ENCODE measurements around the gene C1orf174. TPM values are rescaled to one million over a fixed set of nuclear protein-coding genes. Genes with fewer than 3 reads are reported as not detected.

C1orf174 gene
- total RNA-seq, 4 donors from 2014 or later, result 27.3 to 36.6 (median 32.7) TPM

- DNase-seq, result no peak
- no peak overlapping the region for H3K27ac ChIP-seq
- no peaks in the 10 kb centered on the region for H3K27me3 ChIP-seq
- no peaks in the 10 kb centered on the region for H3K4me1 ChIP-seq
- intact Hi-C loops (cut with DNase I), result no loop called here
- no peaks in the 10 kb centered on the region for H3K9me3 ChIP-seq
- WGBS, 2 donors, result 58 to 64% methylated on average over 13 of the region's 13 CpGs
- no peak overlapping the region for H3K4me3 ChIP-seq (replicated peaks in 1 of 3)
- TF ChIP-seq CTCF (IDR thresholded peaks at IDR 0.05) (no peak), POLR2A (IDR thresholded peaks at IDR 0.05) (no peak)
- no peaks in the 10 kb centered on the region for H3K36me3 ChIP-seq
These were observed 44.6 kb upstream of the C1orf174 start for GRCh38 chr1:3944578-3945125.

DNA sequence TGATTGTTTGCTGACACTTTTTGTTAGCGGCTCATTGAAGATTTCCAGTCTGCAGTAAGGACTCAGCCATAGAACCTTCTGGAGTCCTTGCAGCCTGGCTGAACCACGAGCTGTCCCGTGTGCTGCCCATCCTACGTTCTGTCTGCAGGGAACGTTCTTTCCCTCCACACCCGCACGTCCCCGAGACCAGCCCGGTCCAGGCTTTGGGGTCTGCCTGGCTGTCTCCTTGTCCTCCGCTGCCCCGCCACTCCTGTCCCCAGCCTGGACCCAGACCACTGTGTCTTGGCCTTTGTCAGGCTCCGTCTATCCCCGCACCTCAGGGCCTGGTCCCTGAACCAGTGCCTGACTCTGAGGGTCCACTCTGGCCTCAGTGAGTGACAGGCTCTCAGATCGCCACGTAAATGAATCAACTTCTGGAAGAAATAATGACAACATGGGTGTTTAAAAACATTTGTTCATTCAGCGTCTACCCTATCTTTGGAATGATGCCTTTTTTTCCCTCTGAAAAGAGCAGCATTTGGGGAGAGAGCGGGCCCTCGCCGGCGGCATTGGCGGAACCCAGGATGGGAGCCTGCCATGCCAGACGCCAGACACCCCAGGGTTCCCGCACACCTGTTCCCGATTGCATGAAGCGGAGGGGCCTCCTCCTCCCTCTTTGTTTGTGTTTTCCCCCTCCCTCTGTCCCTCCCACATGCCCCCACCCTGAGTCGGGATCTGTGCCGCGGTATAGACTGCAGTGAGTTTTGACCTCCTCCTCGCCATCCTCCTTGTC lies 43.9 kb upstream of the C1orf174 start:
- no peaks in the 10 kb centered on the region for H3K4me1 ChIP-seq
- TF ChIP-seq POLR2A (IDR thresholded peaks at IDR 0.05) (no peak), CTCF (IDR thresholded peaks at IDR 0.05) (no peak)
- no peaks in the 10 kb centered on the region for H3K27me3 ChIP-seq
- H3K9me3 ChIP-seq, result no peaks in the 10 kb centered on the region
- no peak overlapping the region for H3K4me3 ChIP-seq (replicated peaks in 1 of 3)
- WGBS, 2 donors, result 79 to 81% methylated on average over 29 of the region's 29 CpGs
- no peak for DNase-seq
- H3K36me3 ChIP-seq, result no peaks in the 10 kb centered on the region
- intact Hi-C loops (cut with DNase I), result no loop called here
- no peak overlapping the region for H3K27ac ChIP-seq

DNA sequence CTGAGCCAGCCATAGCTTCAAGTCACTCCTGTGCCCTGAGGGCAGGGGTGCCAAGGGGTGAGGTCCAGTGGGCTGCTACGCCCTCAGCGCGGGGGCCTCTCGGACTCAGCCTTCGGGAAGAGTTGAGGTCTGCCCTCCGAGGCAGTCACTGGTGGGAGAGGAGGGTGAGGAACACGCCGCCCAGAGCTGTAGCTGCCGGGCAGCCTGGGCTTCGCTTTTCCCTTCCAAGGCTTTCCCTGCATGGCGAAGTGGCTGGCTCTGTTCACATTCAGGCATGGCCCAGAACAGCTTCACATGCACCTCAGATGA lies 43.0 kb upstream of the C1orf174 start:
- no peak overlapping the region for H3K27ac ChIP-seq
- H3K36me3 ChIP-seq, result no peaks in the 10 kb centered on the region
- no peak overlapping the region for H3K4me3 ChIP-seq (replicated peaks in 1 of 3)
- H3K9me3 ChIP-seq, result no peaks in the 10 kb centered on the region
- TF ChIP-seq CTCF (IDR thresholded peaks at IDR 0.05) (no peak), POLR2A (IDR thresholded peaks at IDR 0.05) (no peak)
- intact Hi-C loops (cut with DNase I), result no loop called here
- no peaks in the 10 kb centered on the region for H3K27me3 ChIP-seq
- no peak for DNase-seq
- H3K4me1 ChIP-seq, result no peaks in the 10 kb centered on the region
- WGBS, 2 donors, result 83 to 84% methylated on average over 6 to 11 of the region's 11 CpGs

DNA sequence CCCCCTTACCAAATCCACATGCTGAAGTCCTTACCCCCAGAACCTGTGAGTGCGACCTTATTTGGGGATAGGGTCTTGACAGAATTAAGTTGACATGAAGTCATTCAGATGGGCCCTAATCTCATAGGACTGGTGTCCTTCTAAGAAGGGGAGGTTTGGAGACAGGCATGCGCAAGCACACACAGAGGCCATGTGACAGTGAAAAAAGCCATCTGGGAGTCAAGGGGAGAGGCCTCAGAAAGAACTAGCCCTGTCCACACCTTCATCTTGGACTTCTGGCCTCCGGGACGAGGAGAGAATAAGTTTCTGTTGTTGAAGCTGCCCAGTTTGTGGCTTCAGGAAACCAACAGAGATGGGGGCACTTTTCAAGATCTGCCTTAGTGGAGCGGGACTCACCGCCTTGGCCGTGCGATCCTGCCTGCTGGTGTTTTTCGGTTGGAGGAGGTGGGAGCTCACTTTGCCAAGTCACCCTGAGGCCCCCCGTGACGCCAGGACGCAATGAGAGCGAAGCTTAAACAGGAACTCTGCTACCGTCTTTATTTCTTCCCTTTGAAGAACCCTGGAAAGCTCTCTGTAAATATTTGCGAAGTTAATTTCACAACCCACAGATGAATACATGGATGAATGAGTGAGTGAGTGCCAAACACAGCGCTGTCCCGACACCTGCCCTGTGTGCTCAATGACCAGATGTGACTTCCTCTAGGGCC lies 42.5 kb upstream of the C1orf174 start:
- H3K9me3 ChIP-seq, result no peaks in the 10 kb centered on the region
- no peak for DNase-seq
- 77 to 79% methylated on average over 15 to 17 of the region's 17 CpGs for WGBS, 2 donors
- H3K27me3 ChIP-seq, result no peaks in the 10 kb centered on the region
- H3K36me3 ChIP-seq, result no peaks in the 10 kb centered on the region
- TF ChIP-seq POLR2A (IDR thresholded peaks at IDR 0.05) (no peak), CTCF (IDR thresholded peaks at IDR 0.05) (no peak)
- no peak overlapping the region for H3K27ac ChIP-seq
- no peaks in the 10 kb centered on the region for H3K4me1 ChIP-seq
- intact Hi-C loops (cut with DNase I), result no loop called here
- no peak overlapping the region for H3K4me3 ChIP-seq (replicated peaks in 1 of 3)

DNA sequence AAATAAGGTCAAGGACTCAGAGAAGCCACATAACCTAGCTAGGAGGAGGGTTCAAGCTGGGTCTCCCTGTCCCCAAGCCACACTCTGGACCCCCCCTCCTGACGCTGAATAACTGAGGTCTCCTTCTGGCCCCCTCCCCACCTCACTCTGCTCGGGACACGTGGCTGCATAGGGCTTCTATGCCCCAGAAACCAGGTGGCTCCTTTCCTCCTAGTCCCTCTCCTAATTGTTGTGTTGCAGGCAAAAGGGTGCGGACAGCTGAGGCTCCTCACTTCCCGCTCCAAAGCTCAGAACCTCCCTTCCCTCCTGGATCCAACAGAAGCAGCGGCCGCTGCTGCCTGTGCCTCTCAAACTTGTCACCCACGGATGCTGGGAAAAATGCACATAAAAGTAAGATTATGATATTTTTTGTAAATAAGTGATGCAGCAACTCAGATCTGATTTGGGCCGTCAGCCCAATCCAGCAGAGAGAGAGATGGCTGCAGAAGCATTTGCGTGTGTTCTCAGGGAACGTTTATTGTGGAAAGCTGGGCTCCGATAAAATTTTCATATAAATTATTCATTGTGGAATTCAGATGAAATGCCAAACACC lies 40.8 kb upstream of the C1orf174 start:
- H3K36me3 ChIP-seq, result no peaks in the 10 kb centered on the region
- no peak overlapping the region for H3K27ac ChIP-seq
- intact Hi-C loops (cut with DNase I), result no loop called here
- 62% methylated on average over 12 of the region's 12 CpGs for WGBS, 2 donors
- no peaks in the 10 kb centered on the region for H3K9me3 ChIP-seq
- H3K4me1 ChIP-seq, result no peaks in the 10 kb centered on the region
- no peak for TF ChIP-seq CTCF (IDR thresholded peaks at IDR 0.05)
- TF ChIP-seq POLR2A (IDR thresholded peaks at IDR 0.05), result no peak
- no peaks in the 10 kb centered on the region for H3K27me3 ChIP-seq
- no peak overlapping the region for H3K4me3 ChIP-seq (replicated peaks in 1 of 3)
- no peak for DNase-seq
